GM19023 (cell line): ENCODE data around the gene CASP2.
A peak's percentile ranks its signal among the peaks of the same experiment; 100 is the strongest.
"Not testable (repeated sequence)": the region's sequence is repeated elsewhere in the genome, so short reads cannot be mapped to it uniquely, and the experiment has no call there.

Experiments used
- ATAC-seq: cut with Tn5 transposase; IDR thresholded peaks from one replicate; pipeline ENCODE4 v1.9.1; 2021; ENCODE audit warnings: mild to moderate bottlenecking, moderate library complexity; ENCODE audit not compliant: unreplicated experiment

The CASP2 gene

GRCh38 chr7:143263266-143264195 is 24.6 kb upstream of the CASP2 start, which contains the start of gene GSTK1:
TSS of gene GSTK1 (plus strand) at chr7:143263441. CDS start at chr7:143263514, 73 bp downstream.
- peak; percentile 98 for ATAC-seq

DNA sequence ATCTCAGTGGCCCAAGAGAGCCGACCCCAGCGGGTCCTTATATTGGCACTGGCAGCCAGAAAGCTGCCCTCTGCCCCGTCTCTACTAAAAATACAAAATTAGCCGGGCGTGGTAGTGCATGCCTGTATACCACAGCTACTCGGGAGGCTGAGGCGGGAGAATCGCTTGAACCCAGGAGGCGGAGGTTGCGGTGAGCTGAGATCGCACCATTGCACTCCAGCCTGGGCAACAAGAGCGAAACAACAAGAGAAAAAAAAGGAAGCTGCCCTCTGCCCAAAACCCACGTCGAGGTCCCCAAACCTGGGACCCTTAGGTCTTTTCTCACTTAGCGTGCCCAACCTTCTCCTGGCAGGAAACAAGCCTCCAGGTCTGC is 24.0 kb upstream of the CASP2 start:
- ATAC-seq: not testable (repeated sequence)

GRCh38 chr7:143265017-143265693 is 23.0 kb upstream of the CASP2 start:
- no peak for ATAC-seq

- ATAC-seq: no peak
Observed at GRCh38 chr7:143269251-143269650, 18.9 kb upstream of the CASP2 start.

DNA sequence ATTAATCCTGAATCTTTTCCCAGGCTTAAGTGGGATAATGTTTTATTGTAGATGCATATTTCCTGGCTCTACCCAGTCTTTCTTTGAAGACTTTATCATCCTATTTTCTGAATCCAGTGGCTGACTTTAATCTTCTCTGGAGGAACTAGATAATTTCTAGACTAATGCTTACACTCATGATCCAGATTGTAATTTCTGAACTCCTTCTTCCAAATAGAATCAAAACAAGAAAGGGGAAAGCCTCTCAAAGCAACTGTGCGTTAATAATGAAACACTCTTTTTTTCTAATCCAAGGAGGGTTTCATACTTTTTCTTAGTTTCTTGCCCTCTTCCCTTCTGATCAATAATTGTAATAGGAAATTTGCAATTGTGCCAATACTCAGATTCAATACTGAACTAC is 16.9 kb upstream of the CASP2 start:
- no peak for ATAC-seq

GRCh38 chr7:143272871-143273270 is 15.3 kb upstream of the CASP2 start:
- ATAC-seq: no peak

GRCh38 chr7:143279186-143280098 is 8.7 kb upstream of the CASP2 start:
- no peak for ATAC-seq

GRCh38 chr7:143280160-143280559 is 8.0 kb upstream of the CASP2 start:
- ATAC-seq: no peak

DNA sequence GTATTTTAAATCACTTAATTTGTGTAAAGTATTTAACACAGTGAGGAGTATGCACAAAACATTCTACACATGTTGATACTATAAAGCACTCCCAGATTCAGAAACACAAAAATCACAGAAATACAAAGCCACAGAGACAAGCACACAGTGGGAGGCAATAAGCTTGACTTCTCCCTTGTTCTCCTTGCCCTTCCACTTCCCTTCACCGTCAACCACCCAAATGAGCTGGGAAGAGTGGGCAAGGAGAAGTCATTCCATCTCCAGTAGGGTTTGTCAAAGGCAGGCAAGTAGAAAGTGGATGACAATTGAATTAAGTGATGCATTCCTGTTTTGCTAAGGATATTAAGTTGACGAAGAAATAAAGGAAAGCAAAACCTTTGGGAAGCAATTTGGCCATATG is 7.6 kb upstream of the CASP2 start:
- ATAC-seq: no peak

GRCh38 chr7:143281529-143281928 is 6.6 kb upstream of the CASP2 start:
- no peak for ATAC-seq

GRCh38 chr7:143282124-143282523 is 6.0 kb upstream of the CASP2 start:
- ATAC-seq: no peak

- ATAC-seq: no peak
Observed at GRCh38 chr7:143283381-143283780, 4.8 kb upstream of the CASP2 start.

DNA sequence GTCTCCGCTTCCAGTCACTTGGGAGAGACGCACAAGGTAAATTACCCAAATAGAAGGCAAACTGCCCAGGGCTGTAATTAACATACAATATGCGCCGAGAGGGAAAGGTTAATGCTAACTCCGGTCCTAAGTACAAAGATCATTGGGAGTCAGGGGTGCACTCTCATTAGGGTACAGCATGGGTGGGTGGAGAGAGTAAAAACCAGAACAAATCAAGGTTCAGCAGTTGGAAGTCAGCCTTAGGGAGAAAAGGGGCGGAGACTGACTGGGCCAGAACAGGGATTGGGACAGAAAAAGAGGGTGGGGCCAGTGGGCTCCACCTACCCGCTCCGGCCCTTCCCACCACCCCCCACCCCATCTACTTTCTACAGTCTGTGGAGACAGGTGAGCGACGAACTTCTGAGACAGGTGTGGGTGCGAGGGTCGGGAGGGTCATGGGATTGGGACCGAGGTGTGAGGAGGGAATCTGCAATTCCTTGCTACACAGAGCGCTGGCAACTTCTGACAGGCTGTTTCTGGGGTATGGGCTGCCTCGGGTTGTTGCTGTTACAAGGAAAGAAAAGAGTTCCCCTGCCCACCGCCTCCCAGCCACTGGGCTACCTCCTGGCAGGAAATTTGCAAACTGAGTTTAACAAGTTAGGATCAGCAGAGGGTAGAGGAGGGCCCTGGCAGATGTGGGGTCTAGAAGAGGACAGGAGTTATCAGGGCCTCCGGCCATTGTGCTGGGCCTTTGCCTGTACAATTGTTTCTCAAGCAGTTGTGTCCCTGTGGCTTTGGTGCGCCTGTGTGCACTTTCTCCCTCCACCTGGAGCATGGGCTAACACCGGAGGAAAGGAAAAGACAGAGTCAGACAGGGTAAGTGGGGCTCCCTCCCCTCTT is 3.3 kb upstream of the CASP2 start, which contains the start of gene TMEM139:
TSS of gene TMEM139 (plus strand) at position 368 of the 879 bp plus-strand sequence. CDS start 1,000 bp downstream, outside the sequence.
- no peak for ATAC-seq

- no peak for ATAC-seq
Observed at GRCh38 chr7:143285470-143285778, 2.7 kb upstream of the CASP2 start.

- ATAC-seq: no peak
Observed at GRCh38 chr7:143285806-143286521, 2.2 kb upstream of the CASP2 start.

- no peak for ATAC-seq
Observed at GRCh38 chr7:143286522-143286890, 1.6 kb upstream of the CASP2 start.

DNA sequence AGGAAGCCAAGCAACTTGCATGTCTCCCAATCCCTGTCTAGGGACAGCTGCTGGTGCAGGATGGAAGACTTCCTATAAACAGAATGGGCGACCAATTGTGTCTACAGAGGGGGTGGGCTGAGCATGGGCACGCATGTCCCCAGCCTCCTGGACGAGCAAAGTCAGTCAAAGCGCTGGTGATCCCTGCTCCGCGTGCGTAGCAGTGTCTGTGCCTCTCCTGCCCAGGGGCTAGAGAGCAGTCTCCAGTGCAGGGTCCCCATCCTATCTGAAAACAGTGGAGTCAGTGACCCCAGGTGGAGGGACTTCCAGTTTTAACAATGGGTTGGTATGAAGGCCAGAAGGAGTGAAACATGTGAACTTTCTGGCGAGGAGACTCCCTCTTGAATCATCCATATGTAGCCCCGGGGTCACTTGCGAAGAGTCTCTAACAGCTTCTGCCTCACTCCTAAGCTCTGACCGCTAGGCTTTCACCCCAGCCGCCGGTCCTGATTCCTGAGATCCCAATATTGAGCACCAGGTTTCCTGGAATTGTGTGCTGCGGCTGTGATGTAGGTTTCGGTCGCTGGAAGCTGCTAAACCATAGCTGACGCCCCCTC is 714 bp upstream of the CASP2 start:
- ATAC-seq: no peak

DNA sequence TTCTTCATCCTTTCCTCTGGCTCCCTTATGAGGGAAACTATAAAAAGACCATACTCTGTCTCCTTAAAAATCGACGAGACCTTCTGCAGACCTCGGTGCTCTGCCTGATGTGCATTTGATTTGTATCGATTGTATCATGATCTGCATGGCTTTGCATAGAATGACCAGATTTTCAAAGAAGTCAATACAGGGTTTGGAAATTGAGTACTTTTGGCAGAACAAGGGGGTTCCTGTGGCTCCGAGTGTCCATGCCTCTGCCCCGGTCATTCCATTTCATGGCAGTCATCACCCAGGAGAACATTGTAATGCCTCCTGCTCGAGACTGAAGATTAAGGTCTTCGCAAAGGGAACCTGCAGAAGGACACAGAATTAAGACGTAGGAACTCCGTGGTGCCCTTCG is 685 bp downstream of the CASP2 start:
- ATAC-seq: no peak

GRCh38 chr7:143289421-143289820 is 1.3 kb downstream of the CASP2 start:
- ATAC-seq: no peak
